GM19328 (cell line): Measurements from ENCODE around the gene DMRTB1.

Source experiments
- ATAC-seq: cut with Tn5 transposase; IDR thresholded peaks from one replicate; pipeline ENCODE4 v1.9.1; 2021; ENCODE audit warnings: mild to moderate bottlenecking, moderate library complexity; ENCODE audit not compliant: unreplicated experiment

Gene DMRTB1

DNA sequence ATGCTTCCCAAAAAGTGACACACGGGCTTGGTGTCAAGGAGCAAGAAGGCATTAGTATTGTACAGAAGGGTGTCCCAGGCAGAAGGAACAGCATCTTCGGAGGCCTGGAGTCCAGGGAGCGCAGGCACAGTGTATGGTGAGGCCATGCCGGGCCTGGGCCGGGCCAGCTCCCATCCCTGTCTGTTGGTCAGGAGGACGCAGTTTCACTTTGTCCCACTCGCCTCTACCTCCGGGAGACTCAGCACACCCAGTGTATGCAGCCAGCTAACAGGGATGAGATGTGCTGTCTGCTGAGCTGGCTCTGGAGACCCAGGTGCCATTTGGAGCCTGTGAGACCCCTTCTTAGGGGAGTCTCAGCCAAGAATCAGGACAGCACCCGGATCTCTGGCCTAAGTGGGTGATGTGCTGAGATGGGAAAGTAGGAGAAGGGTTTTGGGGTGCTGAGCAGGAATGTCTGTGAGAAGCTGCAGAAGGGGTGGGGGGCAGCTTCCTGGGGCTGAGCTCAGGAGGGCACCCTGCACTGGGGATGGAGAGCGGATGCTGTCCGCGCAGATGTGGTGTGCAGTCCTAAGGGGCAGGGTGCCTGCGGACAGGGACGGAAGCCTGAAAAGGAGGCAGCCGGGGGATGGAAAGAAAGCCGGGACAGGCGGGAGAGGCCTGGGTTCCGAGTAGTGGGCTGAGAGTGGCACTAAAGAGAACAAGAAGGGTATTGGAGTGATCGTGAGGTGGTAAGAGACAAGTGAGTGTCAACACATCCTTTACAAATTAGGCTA lies 25.7 kb downstream of the DMRTB1 start:
- ATAC-seq: no peak

DNA sequence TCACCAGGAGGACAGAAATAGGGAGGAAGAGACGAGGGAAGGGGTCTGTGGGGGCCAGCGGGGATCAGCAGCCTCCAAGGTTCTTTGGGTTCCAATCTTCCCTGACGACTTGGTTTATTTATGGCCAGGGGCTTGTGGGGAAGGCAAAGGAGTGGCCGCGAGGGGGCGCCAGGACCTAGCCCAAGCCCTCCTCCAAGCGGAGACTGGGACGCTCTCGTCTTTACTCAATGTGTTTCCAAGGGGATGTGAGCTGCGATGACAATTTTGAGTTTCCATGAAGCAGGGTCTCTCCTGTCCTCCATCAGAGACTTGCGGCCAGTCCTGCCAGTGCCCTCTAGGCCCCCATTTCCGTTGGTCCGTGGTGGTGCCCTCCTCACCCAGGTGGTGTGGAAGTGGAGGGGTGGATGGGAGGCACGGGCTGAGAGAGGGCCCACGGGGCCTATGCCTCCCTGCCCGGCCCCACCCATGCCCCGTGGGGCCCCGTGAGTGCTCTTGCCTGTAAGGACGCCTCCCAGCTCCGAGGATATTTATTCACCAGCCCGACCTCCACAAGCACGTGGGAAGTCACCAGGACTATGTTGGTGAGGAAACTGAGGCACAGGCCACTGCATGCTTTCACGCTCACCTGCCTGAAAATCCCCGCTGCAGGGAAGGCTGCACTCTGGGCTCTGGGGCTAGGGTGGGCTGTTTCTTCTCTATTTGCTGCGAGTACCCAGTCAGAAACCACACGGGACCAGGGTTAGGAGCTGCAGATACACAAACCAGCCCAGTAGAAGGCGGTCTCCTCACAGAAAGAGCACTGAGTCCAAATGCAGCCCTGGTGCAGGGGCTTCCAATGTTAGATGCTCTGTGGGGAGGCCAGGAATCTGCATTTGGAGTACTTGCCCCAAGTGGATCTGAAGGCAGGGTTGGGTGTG lies 26.5 kb downstream of the DMRTB1 start:
- no peak for ATAC-seq

DNA sequence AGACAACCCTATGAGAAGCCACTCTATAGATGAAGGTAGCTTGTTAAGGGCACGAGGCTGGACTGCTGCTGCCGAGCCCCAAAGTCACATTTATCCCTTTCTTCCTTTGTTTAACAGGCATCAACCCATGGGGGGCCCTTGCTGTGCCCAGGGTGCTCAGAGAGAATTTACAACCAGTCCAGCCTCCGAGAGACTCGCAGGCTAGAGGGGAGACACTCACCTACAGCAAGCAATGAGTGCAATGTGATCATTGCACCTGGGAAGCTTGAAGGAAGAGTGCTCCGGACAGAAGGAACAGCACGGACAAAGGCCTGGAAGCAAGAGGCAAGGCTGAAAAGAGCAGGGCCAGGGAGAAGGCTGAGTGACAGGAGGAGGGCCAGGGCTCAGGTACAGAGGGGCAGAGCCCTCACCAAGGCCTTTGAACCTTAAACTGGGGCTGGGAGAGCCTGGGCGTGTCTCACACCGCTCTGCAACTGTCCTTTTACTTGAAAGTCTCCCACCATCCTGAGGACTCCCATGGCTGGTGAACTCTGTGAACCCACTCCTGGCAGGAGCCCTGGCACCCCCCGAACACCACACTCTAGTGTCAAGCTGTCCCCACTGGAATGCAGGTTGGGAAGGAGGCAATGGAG lies 27.3 kb downstream of the DMRTB1 start:
- ATAC-seq: no peak

- ATAC-seq: no peak
These were observed 31.2 kb downstream of the DMRTB1 start for GRCh38 chr1:53490351-53490750.

DNA sequence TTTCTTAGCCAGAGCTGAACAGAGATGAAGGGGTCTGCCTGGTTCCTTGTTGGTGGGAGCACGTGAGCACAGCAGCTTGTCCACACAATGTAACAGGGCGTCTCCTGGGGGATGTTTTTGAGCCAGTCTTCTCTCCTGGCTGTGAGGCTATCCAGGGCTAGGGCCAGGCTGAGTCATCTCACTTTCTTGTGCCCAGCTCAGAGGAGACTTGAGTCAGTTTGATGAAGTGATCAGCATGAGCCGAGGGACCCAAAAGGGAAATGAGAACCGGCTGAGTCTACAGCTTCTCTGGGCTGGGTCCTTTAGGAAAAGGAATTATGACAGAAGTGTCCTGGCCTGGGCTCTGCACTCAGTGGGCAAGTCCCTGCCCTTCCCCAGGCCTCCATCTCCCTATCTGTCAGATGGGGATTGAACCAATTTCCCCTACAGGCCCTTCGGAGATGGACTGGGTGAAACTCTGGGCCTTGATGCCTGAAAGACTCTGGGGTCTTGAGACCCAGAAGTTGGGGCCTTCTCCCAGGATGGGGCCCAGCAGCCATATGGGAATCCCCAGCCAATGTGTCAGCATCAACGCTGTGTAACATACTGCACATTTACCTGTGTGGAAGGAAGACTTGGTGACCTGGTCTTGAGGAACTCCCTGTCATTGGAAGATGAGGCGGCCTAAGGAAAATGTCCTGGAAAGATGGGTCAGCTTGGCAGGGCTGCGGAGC lies 36.6 kb downstream of the DMRTB1 start:
- no peak for ATAC-seq

- no peak for ATAC-seq
These were observed 39.4 kb downstream of the DMRTB1 start for GRCh38 chr1:53498555-53499131.

DNA sequence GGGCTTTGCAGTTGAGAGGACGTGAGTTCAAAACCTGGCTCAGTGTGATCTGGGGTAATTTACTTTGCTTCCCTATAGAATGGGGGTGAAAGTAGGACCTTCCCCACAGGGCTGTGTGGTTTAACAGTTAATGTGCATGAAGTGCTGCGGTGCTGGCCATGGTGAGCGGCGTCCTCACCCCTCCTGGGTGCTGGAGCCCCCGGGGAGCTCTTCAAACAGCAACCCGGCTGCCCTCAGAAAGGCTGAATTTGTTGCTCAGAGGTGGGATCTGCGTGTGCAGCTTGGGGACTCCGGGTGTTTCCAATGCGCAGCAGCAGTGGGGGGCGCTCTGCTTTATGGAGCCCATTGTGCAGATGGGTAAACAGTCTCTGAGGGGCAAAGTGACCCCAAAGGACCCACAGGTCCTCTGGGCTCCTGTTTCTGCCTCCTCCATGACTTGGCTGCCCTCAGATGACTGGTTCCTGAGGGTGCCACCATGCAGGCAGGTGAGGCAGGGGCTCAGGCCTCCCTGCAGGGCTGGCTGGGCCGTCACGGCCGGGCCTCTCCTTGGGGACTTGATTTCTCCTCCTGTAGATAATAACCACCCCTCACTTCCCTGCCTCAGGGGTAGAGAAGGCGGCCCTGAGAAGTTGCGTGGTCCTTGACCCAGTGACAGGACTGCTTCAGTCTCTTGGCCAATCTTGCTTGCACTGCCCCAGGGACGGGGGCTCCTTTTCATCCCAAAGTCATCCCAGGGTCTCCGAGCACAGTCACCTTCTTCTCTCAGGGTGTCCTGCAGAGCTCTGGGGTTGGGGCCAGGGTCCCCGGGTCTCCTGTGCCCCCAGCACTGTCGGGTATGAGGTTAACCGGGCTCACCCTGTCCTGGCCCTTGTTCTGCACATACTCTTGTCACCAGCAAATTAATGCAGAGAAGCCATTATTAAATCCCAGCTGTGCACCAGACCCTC lies 40.3 kb downstream of the DMRTB1 start:
- ATAC-seq: no peak

GRCh38 chr1:53500204-53501064 lies 41.2 kb downstream of the DMRTB1 start:
- no peak for ATAC-seq

GRCh38 chr1:53501065-53502005 lies 42.1 kb downstream of the DMRTB1 start:
- ATAC-seq: no peak

DNA sequence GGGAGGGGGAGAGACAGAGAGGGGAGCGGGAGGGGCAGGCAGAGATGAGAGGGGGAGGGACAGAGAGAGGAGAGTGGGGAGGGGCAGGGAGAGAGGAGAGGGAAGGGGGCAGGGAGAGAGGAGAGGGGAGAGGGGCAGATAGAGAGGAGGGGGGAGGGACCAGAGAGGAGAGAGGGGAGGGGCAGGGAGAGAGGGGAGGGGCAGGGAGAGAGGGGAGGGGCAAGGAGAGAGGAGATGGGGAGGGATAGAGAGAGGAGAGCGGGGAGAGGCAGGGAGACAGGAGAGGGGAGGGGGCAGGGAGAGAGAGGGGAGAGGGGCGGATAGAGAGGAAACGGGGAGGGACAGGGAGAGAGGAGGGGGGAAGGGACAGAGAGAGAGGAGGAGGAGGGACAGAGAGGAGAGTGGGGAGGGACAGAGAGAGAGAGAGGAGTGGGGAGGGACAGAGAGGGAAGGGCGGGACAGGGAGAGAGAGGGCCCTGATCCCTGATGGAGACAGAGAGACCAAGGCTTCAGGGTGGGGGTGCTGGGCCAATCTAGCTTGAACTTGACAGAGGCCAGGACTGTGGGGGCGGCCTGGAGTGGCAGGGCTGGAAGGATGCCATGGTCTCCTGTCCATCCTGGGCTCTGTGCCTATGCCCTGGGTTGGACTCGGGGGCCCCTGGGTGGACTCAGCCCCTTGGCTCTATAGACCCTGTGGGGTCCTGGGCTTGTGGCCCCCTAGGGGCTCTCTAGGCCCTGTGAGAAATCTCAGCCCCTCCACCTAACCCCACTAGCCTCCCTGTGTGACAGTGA lies 43.6 kb downstream of the DMRTB1 start:
- ATAC-seq: no peak

DNA sequence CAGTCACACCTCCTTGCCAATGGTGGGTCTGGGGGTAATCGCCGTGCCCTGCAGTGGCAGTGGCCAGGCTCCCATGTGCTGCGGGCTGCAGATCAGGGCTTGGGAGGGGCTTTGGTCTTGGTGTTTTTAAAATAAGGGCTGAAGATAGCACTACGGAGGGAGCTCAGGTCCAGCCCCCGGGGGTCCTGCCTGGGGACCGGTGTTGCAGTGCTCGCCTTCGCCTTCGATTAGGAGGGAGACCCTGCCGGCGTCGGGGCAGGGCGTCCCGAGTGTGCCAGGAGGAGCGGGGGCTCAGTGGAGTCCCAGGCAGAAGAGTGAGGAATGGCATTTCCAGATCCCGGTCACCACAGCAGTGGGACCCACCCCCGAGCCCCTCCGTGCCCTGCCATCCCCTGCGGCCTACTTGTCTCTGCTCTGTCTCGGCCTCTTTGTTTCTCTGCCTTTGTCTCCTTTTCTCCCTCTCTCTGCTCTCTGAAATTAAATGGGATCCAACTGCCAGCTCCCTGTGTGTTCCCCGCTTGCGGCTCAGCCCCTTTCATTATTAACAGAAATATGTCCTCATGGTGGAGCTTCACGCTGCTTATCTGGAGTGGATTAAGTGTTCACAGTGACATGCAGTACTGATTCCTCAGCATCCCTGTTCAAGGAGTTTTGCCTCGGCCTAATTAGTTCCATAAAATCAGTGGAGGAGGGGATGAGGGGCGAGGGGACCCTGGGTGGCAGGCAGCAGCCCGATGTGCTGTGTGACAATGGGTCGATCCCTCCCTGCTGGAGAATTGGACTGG lies 44.4 kb downstream of the DMRTB1 start:
- ATAC-seq: no peak

DNA sequence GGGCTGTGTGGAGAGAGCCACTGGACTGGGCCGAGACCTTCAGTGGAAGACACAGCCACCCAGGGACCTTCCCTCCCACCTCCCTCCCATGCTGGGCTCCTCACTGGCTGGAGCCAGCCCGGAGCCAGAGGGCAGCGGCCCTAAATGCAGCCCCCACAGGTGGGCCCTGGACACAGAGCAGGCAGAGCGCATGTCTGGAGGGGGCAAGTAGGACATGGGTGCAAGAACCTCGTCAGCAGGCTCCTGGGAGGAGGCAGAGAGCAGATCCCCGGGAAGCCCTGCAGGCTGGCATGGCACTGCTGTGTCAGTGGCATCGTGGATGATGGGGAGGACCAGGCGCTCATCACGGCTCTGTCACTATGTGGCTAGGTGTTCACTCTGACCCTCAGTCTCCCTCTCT lies 45.7 kb downstream of the DMRTB1 start:
- no peak for ATAC-seq

- no peak for ATAC-seq
These were observed 46.2 kb downstream of the DMRTB1 start for GRCh38 chr1:53505401-53505800.

- ATAC-seq: no peak
These were observed 46.7 kb downstream of the DMRTB1 start for GRCh38 chr1:53505891-53506290.

- ATAC-seq: no peak
These were observed 47.3 kb downstream of the DMRTB1 start for GRCh38 chr1:53506355-53507050.
